NCI-H2196 treated with DMSO at 0.1 percent for 48 hours (cell line): ENCODE measurements around the gene LYL1.

Experiments used
- DNase-seq: peaks from one replicate; lab custom pipeline; 2025; ENCODE audit not compliant: unreplicated experiment; lab: John Stamatoyannopoulos, UW

Gene LYL1

DNA sequence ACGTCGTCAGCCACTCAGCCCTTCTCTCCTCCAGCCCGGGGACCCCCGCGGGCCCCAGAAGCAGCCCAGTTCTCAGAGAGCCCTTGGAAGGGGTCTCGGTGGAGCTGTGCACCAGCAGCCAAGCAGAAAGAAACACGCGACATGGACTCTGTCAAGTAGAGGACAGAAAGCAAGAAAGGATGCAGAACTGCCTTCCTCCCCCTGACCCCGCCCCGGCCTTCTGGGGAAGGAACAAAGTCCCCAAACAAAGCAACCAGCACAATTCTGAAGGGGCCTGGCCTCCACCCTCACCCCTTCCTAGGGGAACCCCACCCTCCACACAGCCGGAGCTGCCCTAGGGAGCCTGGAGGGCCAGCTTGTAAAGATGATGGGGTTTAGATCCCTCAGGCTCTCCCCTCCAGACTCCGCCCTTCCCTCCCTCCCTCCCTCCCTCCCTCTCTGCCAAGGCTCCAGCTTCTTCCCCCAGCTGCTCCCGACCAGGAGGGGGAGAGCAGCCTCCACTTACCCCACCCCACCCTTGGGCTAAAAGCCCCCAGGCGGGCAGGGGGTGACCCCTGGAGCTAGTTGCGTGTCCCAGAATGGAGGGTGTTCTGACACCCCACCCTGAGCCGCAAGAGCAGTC is 7.8 kb downstream of the LYL1 start:
- no peak for DNase-seq

DNA sequence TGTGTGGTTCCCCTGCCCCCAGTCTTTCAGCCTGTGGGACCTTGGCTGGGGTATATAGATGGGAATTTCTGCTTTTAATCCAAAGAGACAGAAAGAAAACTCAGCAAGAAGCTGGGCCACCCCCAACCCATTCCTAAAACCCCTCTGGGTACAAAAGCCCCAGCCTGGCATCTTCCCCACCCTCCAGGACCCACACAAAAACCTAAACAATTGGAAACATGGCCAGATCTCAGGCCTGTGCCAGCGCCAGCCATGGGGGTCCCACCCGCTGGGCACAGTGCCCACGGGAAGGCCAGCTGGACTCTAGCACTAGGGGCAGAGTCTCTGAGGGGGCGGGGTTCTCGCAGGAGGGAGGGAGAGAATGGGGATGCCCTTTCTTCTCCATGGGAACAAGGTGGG is 8.6 kb downstream of the LYL1 start:
- no peak for DNase-seq

DNA sequence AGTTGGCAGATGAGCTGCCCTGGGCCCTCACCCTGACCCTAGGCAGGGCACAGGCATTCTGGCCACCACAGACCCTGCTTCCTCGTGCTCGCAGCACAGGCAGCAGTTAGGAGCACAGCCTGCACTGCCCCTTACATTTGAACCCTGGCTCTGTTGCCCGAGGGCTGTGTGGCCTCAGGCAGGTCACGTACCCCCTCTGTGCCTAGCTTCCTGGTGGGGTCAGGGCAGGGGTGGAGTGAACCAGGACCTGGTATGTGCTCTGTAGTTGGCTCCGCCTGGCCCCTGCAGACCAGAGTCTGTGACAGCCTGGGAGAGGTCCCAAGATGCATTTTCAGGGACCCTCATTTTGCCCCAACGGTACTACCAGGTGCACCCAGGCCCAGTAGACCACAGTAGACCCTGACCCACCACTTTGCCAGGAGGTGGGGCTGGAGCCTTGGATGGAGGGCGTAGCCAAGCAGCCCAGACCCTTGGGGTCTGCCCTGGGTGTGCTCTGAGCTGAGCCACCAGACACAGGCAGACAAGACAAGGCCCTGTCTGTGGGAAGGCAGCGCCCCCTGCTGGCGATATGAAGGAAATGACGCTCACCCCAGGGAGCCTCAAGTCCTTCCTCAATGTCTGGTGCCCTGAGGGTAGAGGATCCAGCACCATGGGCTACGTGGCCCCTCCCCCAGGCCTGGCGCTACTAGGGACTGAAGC is 9.1 kb downstream of the LYL1 start:
- peak; percentile 78 for DNase-seq

DNA sequence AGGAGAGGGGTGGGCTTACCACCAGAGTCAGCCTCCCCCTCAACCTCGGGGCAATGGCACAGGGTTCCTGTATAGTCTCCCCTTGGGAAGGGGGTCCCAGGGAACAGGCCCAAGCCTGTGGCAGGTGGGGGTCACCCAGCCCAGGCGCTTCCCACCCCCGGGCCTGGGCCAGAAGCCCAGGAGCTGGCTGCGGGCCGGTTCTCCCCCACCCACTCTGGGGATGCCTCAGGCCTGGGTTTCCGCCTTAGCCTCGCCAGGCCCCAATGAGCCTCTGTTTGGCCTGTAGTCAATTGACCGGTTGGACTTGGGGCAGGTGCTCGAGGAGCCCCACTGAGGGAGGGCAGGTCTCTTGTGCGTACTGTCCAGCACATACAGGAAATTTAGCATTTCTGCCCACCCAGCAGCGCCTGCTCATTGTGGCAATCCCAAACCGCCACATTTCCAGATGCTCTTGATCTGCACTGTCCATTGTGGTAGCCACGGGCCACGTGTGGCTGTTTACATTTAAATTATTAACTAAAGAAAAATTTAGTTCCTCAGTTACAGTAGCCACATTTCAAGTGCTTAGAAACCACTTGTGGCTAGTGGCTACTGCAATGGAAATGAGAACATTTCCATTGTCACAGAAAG is 9.9 kb downstream of the LYL1 start:
- no peak for DNase-seq

DNA sequence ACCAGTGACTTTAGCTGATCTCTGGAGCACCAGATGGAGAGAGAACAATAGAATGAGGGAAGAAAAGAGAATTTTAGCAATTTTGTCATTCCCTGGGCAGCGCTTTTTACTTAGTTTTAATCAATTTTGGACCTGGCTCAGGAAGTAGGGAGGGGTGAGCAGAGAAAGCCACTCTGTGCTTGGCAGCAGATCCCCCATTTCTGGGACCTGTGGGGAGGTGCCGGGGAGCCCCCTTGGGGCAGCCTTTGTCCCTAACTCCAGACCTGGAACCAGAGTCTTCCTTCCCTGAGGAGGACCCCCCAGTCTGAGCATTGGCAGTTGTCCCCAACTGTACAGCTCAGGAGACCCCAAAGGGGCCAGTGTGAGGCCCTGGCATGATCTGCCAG is 10.5 kb downstream of the LYL1 start:
- no peak for DNase-seq

DNA sequence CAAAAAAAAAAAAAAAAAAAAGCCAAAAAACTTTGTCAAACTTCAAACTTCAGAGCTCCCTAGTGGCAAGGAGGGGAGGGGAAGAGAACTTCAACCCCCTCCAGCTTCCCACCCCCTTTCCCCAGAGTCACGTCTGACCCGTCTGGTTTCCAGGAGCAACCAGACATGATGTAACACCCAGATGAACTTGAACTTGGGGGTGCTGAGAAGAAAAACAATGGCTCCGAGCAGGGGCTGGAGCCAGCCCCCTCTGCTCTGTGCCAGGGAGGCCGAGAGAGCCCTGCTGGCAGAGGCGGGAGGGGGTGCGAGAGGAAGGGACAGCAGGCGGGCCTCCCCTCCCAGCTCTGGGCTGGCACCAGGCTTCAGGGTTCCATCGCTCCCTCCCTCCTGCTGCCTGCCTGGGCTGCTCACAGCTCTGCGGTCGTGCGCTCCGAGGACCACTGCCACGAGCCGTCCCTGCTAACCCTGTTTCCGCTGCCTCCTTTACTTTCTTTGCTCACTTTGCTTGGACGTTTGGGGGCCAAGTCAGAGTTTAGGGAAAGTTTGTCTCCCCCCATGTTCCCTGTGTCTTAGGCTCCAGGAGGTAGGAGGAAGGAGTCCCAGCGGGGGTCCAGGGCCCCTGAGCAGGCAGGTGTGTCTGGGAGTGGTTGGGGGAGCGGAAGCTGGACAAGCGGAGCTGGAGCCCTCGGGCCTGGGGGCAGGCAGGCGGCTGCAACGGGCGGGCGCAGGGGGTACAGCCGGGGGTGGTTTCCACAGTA is 11.1 kb downstream of the LYL1 start:
- no peak for DNase-seq

DNA sequence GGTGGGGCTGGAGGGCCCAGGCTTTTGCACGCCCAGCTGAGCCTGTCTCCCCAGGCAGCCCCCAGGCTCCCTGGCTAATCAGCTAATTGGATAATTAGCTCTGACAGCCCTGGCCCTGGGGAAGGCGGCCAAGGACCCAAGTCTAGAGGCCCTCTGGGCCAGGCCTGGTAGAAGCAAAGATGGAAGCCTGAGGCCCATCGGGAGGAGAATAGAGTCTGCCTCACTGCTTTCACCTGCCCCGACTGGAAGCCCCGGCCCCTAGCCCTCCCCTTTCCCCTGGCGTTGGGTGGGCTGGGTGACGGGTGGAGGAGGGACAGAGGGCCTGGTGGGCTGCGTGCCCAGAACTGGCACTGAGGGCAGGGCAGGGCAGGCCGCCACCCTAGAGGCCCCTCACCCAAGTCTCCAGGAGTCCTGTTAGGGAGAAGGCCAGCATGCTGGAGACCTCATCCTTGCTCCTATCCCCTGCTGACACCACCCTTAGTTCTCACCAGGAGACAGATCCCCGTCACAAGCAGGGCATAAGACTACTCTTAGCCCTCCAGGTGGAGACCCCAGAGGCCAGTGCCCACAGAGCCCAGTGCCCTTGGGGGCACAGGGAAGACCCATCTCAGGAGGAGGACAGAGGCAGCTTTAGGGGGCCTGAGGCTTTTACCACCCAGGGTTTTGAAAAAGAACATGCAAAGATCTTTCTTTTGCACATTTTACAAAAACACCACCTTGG is 12.0 kb downstream of the LYL1 start:
- DNase-seq = no peak

DNA sequence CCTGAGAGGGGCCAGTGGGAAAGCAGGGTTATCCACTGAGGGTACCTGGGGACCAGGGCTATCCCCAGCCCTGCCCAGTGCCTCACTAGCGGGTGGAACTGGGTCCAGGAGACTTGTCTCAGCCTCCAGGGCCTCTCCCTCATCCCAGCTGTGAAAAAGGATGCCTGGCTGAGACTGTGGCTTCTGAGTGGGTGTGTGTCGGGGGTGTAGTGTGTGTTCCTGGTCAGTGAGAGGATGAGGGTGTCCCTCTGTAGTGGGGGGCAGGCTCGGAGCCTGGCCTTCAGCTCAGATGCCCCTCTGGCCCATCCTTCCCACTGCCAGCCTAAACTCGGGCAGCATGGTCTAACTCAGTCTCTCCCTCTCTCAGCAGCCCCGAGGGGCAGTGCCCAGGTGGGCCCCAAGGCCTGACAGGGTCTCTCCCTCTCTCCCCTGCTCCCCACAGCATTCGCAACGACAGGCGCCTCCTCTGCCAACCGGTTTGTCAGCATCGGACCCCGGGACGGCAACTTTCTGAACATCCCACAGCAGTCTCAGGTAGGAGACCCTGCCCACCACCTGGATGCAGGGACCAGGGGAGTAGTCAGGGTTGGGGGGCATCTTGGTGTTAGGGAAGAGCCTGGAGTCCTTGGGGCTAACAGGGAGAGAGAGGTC is 12.7 kb downstream of the LYL1 start:
- no peak for DNase-seq

DNA sequence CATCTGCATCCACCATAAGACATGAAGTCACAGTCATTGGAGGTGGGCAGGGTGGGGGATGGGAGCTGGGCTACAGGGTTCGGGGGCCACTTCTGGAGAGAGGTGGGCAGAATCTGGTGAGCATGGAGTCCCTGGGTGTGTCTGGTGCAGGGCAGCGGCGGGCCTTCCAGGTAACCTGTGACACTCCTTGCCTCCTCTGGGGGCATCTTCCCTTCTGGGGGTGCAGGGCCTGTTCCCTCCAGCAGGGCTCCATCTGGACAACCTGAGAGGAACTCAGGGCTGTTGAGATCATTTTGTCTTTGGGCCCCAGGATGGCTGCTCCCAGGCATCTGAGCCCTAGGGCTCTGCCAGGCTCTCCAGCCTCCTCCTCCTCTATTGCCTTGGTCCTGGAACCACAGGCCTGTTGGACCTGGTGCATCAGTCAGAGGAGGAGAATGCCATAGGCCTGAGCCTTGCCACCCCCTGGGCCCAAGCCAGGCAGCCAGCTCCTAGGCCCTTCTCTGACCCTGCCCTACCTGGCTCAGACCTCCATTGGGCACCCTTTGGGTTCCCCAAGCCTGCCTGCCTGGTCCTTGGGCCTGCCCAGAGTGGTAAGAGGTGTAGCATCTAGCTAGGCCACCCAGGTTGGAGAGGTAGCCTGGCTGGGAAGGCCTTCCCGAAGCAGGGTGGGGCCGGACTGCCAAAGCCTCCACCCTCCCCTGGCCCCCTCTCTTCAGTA is 13.4 kb downstream of the LYL1 start:
- DNase-seq = no peak

DNA sequence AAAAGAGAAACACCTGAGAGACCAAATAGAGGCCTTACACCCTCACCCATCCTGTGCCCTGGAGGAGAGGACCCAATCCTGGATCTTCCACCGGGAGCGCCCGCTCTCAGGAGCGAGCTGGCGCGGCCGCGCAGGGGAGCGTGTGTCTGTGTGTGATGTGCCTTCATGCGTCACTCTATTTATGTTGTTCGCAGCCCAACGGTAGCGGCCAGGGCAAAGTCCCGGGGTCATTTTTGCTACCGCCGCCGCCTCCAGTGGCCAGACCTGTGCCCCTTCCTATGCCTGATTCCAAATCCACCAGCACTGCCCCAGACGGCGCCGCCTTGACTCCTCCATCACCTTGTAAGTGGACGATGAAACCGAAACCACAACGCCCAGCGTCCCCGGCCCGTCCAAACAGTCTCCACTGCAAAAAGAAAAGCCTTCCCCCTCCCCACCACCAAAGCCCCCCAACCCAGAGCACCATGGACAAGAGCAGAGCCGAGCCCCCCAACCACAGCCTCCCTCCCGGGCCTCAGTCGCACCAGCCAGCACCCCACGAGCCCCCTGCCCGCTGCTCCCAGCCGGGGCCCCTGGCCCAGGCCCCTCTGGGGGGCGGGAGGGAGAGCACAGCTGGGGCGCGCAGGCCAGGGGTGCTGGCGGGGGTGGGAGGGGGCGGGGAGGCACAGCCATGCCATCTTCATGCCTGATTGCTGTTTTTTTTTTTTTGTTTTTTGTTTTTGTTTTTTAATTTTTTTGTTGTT is 14.7 kb downstream of the LYL1 start:
- no peak for DNase-seq

DNA sequence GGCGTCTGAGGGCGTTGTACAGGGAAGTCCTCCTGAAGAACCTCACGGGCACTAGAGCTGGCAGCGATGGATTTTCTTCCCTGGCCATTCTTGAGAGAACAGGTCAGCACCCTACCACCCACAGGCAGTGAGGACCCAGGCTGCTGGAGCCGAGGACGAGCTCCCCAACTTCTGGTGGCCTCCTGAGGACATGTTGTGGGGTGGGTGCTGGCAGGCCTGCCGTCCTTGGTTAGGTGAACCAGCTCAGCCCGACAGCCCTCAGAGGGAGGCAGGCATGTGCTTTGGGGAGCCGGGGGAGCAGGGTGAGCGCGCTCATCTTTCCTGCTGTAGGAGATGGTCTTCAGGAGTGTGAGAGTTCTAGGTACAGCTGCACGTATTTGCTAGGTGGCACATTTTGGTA is 15.4 kb downstream of the LYL1 start:
- no peak for DNase-seq

DNA sequence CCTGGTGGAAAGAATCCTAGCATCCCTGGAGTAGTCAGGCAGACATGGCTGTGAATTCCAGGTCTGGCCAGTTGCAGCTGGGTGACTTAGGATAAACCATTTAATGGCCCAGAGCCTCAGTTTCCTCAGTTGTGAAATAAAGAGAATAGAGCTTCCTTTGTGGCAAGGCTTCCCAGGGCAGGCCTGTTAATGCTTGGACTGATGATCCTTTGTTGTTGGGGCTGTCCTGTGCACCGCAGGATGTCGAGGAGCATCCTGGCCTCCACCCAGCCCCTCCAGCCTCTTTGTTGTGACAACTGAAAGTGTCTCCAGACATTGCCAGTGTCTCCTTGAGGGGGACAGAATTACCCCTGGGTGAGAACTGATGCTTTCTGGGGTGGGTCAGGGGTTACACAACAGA is 16.3 kb downstream of the LYL1 start:
- no peak for DNase-seq

DNA sequence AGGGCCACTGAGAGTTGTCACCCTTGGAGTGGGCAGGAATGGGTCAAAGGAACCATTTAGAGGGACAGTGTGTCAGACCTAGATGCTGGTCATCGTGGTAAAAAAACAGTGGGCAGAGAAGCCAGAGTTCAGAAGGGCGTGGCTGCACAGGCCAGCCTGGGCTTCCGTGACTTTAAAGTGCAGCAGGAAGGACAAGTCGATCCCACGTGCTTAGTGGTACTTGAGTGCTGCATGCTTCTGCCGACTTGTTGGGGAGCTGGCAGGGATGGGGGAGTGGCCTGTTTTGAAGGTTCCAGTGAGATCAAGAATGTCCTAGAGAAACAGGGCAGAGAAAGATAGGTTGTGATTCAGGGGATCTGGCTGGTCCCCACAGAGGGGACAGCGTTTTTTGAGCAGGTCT is 17.0 kb downstream of the LYL1 start:
- no peak for DNase-seq

DNA sequence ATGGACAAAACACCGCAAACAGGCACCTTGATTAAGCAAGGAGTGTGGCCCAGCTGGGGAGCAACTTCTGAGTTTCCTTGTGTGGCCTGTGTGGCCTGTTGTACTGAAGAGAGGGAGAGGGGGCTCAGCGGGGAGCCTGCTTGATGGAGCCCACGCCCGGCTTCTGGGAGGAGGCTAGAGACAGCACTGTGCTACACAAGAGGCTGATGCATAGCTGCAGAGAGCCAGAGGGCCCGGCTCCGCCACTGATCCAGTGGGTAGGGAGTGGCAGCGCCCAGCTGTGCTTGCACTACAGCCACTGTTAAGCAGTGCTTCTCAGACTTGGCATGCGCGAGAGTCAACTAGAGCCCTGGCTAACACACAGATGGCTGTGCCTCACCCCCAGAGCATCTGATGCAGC is 19.0 kb downstream of the LYL1 start:
- no peak for DNase-seq

DNA sequence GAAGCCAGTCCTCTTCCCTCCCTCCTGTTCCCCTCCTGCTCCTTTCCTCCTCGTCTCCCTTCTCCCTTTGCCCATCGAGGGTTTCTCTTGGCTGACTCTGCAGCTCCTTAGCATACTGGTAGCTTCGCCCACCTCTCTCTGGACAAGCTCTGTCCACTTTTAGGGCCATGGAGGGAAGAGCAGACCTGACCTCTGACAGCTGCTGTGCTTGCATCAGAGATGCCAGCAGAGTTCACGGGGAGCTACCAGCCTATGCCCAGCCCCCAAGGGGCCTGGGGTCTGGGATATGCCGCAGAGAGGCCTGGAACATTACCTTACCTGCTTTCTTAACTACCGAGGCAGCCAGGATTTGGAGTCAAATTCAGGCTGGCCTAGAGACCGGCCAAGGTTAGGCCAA is 19.7 kb downstream of the LYL1 start:
- DNase-seq = no peak

DNA sequence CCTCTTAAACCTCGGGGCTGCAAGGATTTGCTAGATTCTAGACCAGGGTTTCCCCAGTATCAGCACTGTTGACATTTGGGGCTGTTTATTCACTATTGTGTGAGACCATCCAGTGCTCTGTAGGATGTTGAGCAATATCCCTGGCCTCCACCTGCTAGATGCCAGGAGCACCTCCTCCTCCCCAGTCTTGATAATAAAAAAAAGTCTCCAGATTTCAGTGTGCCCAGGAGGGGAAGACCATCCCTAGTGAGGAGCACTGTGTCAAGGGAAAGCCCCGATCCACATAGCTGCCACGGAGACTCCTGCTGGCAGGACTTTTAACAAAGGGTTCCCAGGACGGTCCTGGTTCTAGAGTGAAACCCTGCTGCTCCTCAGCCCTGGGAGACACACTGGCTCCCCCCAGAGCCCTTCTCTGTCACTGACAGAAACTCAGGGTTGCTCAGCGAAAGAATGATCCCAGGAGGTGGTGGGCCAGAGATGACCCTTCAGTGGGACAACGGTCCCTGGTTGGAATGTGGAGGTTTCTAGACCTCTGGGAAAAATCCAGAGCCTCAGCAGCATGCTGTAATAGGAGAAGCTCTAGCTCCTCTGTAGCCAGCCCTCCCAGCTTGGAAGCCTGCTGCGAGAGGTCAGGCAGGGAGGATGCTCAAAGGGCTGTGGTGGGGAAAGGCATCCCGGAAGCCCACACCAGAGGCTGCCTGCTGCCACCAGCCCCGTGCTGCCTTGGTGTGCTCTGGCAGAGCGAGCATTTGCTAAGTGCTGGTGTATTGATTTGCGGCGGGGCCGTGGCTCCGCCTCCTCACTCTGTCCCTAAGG is 20.3 kb downstream of the LYL1 start:
- no peak for DNase-seq

DNA sequence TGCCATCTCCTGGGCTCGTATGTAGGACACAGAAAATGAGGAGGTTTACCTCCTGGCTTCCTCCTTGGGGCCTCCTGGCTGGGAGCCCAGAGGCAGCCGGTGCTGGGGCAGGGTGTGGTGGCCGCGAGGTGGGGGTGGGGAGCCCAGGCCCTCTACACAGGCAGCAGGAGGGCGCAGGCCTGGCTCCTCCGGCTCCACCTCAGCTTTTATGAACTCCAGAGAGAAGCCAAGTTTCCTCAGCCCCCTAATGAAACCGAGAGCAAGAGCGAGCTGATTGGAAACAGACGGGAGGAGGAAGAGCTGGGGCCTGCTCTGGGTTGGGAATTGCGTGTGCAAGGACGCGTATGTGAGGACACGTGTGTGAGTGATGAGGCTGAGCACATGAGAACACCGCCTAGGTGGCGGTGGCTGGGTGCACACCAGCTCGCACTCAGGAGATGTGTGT is 23.1 kb downstream of the LYL1 start:
- no peak for DNase-seq

DNA sequence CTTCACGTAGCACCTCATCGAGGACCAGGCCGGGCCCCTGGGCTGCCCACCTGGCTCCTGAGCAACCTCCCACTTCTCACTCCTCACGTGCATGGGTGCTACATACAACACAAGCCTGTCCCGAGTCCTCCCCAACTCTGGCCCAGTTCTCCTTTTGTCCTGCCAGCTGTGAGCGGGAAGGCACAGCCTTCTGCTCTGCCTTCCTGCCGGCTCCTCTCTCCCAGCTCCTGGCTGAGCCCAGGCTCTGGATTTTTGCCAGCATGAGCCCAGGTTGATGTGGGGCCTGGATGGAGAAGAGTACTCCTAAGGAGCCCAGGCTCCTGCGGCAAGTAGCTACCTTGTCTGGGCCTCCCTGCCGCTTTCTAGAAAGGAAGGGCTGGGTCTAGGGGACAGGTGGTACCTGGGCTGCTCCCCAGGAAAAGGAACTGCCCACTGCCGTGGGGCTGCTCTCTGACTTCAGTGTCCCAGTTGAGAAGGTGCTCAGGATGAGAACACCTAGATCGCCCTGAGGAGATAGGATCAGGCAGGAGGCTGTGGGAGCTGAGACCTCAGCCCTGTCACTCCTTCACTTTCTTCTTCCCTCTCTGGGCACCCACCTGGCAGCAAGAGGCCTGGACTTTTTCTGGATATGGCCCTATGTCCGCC is 23.6 kb downstream of the LYL1 start:
- DNase-seq = no peak
